Cardiac fibroblast (primary cell): ENCODE measurements around the gene LGALS16.
A peak's percentile ranks its signal among the peaks of the same experiment; 100 is the strongest.

Experiments
- DNase-seq, 2 donors: peaks; one replicate each; pipeline versions ENCODE4 v3.0.0 to v3.0.0-alpha.2; 2010; ENCODE audit warnings: low read depth in 2 of 2
- H3K4me3 ChIP-seq, 2 donors: replicated peaks in 1 of 2; 1 replicate in 1 of 2; 2 replicates in 1 of 2; pipeline ENCODE4 v1.5.1; 2011; ENCODE audit warnings: low read depth in 2 of 2, low read length in 2 of 2, mild to moderate bottlenecking in 2 of 2, moderate library complexity in 1 of 2
- TF ChIP-seq, protein P1 (sequence below): IDR thresholded peaks from one replicate; pipeline ENCODE4 v1.5.1; 2011; ENCODE audit warnings: low read depth, mild to moderate bottlenecking, low read length, inconsistent platforms

LGALS16 gene

DNA sequence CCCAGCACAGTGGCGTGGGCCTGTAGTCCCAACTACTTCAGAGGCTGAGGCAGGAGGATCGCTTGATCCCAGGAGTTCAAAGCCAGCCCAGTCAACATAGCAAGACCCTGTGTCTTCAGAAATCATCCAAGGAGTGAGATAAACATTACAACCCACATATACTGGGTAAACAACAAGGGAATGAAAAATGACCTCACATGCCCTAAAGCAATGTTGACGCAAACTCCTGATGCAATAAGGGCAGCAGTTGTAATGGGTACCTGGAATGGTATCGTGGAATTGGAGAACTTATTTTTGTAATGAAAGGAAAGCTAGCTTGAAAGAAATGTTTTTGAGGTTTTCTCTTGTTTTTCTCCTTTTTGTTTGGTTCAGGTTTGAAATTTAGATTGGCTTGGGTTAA is 24.5 kb upstream of the LGALS16 start:
- no peak for DNase-seq
- TF ChIP-seq, protein P1, sequence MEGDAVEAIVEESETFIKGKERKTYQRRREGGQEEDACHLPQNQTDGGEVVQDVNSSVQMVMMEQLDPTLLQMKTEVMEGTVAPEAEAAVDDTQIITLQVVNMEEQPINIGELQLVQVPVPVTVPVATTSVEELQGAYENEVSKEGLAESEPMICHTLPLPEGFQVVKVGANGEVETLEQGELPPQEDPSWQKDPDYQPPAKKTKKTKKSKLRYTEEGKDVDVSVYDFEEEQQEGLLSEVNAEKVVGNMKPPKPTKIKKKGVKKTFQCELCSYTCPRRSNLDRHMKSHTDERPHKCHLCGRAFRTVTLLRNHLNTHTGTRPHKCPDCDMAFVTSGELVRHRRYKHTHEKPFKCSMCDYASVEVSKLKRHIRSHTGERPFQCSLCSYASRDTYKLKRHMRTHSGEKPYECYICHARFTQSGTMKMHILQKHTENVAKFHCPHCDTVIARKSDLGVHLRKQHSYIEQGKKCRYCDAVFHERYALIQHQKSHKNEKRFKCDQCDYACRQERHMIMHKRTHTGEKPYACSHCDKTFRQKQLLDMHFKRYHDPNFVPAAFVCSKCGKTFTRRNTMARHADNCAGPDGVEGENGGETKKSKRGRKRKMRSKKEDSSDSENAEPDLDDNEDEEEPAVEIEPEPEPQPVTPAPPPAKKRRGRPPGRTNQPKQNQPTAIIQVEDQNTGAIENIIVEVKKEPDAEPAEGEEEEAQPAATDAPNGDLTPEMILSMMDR, result no peak
- no peak overlapping the region for H3K4me3 ChIP-seq

DNA sequence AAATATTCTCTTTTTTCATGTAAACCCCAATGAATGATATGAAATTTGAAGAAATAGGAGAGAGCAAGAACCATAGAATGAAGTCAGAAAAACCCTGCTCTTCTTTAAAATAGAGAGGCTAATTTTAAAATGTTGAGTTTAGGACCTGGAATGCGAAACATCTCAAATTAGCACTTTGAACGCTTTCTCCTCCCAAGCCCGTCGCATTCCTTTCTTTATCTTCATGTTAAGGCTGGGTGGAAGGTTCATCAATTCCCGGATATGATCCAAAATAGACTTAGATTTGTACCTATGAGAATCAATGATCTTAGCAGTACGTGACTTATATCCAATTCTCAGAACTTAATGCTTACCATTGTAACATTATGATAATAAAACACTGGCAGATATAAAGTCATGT is 24.1 kb upstream of the LGALS16 start:
- DNase-seq, result no peak
- H3K4me3 ChIP-seq, result no peak overlapping the region
- TF ChIP-seq, protein P1, result no peak

DNA sequence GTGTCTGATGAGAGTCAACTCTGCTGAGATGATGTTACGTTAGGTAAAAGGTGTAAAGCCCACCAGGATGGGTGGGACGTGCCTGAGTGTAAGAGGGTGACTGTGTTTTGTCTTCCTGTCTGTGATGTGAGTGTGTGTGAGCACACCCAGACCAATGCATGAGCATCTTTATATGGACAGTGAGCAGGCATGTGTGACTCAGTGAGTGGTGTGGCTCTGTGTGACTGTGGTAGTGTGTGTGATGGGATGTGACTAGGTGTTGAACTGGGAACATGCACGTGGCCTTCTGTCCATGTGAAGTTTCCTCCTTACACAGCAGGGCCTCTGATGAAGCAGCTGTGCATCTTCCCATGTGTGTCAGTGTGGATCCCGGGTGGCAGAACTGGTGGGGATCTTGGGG is 17.8 kb upstream of the LGALS16 start:
- H3K4me3 ChIP-seq, result no peak overlapping the region
- TF ChIP-seq, protein P1, result no peak
- no peak for DNase-seq

DNA sequence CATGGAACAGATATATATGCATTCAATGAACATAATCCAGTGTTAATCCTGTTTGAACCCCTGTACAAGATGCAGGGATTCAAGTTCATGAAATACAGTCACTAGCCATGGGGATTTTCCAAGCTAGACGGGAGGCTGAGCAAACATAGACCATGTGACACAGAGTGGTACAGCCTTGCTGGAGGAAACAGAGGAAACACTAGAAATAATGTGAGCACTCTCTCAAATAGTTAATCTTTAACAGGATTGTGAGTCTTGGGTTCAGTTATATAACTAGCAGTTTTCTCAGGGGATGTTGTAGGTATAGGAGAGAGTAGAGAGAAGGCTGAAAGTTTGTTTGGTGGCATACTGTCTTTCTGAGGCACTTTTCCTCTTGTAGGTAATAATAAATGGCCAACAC is 13.9 kb upstream of the LGALS16 start:
- no peak for DNase-seq
- no peak overlapping the region for H3K4me3 ChIP-seq
- TF ChIP-seq, protein P1, result no peak

DNA sequence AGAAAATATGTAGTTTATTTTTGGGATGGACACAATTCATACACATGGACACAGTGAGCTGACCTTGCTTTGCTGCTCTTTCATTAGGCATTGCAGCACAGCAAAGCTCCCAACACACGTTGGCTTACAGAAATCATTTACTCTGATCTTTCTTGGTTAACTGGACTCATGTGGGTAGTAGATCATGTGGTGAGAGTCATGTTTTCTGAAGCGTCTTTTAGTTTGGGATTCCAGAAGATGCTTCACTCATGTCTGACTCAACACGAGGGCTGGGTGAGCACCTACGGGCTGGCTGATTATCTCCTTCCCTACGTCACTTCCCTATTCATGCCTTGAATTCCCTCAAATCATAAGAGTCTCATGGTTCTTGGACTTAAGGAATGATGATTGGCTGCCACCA is 12.1 kb upstream of the LGALS16 start:
- TF ChIP-seq, protein P1, result no peak
- DNase-seq, result no peak
- no peak overlapping the region for H3K4me3 ChIP-seq

DNA sequence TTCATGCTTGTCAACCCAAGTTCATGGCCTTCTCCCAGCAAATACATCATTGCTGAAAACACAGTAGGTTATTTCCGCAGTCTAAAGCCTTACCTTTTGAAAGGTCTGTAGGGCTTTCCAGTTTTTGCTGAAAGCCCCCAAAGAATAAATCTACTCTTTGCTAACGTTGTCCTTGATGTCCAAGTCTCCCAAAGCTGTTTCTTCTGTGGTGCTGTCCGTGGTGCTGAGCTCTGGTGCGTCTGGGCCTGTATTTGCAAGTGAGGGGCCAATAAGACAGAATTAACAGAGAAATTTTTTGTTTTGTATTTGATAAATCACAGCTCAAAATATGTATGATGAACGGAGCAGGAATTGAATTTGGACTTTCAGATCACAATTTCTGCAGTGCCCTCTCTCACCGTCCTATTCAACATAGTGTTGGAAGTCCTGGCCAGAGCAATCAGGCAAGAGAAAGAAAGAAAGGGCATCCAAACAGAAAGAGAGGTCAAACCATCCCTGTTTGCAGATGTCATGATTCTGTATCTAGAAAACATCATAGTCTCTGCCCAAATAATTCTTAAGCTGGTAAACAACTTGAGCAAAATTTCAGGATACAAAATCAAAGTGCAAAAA is 9.8 kb upstream of the LGALS16 start:
- DNase-seq, result peak; percentile 31 to 42
- TF ChIP-seq, protein P1, result no peak
- H3K4me3 ChIP-seq, result no peak overlapping the region

DNA sequence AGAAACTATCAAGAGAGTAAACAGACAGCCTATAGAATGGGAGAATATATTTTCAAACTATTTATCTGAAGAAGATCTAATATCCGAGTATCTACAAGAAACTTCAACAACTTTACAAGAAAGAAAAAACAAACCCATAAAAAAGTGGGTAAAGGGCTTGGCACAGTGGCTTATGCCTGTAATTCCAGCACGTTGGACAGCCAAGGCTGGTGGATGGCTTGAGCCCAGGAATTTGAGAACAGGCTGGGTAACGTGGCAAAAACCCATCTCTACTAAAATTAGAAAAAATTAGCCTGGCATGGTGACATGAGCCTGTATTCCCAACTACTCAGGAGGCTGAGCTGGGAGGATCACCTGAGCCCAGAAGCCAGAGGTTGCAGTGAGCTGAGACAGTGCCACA is 7.8 kb upstream of the LGALS16 start:
- TF ChIP-seq, protein P1, result no peak
- H3K4me3 ChIP-seq, result no peak overlapping the region
- DNase-seq, result no peak
